HepG2 (cell line): Measurements from ENCODE around the gene SCN8A. TPM values are rescaled to one million over a fixed set of nuclear protein-coding genes. Genes with fewer than 3 reads are reported as not detected.

ENCODE experiments used
- ATAC-seq: fragments of 200-7000 bp; cut with Tn5 transposase; 3 replicates; pipeline ENCODE4 v1.9.1; 2020; ENCODE audit warnings: mild to moderate bottlenecking, moderate library complexity
- BruUV-seq: library from RNA; stranded (reverse); fragments of 400-500 nt; replicated peaks from 2 replicates; lab custom pipeline; 2021; lab: Mats Ljungman, UMichigan
- CTCF ChIA-PET: fragments of 300-600 bp; formaldehyde crosslinking; extraction: SDS; loops from one replicate; lab custom pipeline; 2021; ENCODE audit warnings: low total read pairs, inconsistent platforms, low intra/inter-chr PET ratio; lab: Yijun Ruan, JAX
- POLR2A ChIA-PET: fragments of 350-600 bp; sonication (Branson Sonifier 250); formaldehyde crosslinking; loops from one replicate; lab custom pipeline; 2020; ENCODE audit warnings: antibody characterized with exemption, inconsistent platforms; lab: Yijun Ruan, JAX
- DNase-seq: peaks from one replicate; pipeline ENCODE4 v3.0.0-alpha.2; 2015; ENCODE audit warnings: low spot score
- FAIRE-seq: peaks from 3 replicates; lab custom pipeline; 2011; peaks lifted over from hg19 to GRCh38; lab: Jason Lieb, UNC
- H2AFZ ChIP-seq: one replicate; pipeline ENCODE4 v1.6.1; 2011; ENCODE audit warnings: low read length, inconsistent platforms
- H3K27ac ChIP-seq: fragments of 300-600 bp; 3 replicates; pipeline ENCODE4 v1.8.0; 2011; ENCODE audit warnings: mixed run types, mild to moderate bottlenecking, mixed read lengths, low read length, inconsistent platforms; ENCODE audit not compliant: insufficient read depth; ENCODE audit errors: extremely low read length
- H3K27me3 ChIP-seq, 2 experiments: fragments of 200-600 bp in 1 of 2; 2 replicates in 1 of 2; 3 replicates in 1 of 2; pipeline versions ENCODE4 v1.6.0 to v1.8.0; 2011; ENCODE audit warnings: low read length in 2 of 2, mild to moderate bottlenecking in 2 of 2, moderate library complexity in 2 of 2, inconsistent platforms in 1 of 2; ENCODE audit not compliant: insufficient read depth in 2 of 2, control insufficient read depth in 1 of 2
- H3K36me3 ChIP-seq, 2 experiments: fragments of 200-600 bp in 1 of 2; replicated peaks in 1 of 2; 2 replicates in 1 of 2; 3 replicates in 1 of 2; pipeline versions ENCODE4 v1.5.1 to v1.8.0; 2011; ENCODE audit warnings: low read length in 2 of 2, inconsistent platforms in 1 of 2; ENCODE audit not compliant: insufficient read depth in 2 of 2, control insufficient read depth in 1 of 2
- H3K4me1 ChIP-seq: 2 replicates; pipeline ENCODE4 v1.5.1; 2012; ENCODE audit warnings: low read length, inconsistent platforms; ENCODE audit not compliant: insufficient read depth
- H3K4me2 ChIP-seq: 2 replicates; pipeline ENCODE4 v1.6.0; 2011; ENCODE audit warnings: low read depth, low read length, inconsistent platforms
- H3K4me3 ChIP-seq, 3 experiments: fragments of 200-600 bp in 1 of 3; sonication (generic), shearing (Covaris generic) in 1 of 3; replicated peaks in 1 of 3; 2 replicates each; pipeline ENCODE4 v1.5.1; 2011 to 2016; ENCODE audit warnings: low read length in 3 of 3, inconsistent platforms in 2 of 3, low read depth in 2 of 3, mild to moderate bottlenecking in 2 of 3, control low read depth in 1 of 3, mixed read lengths in 1 of 3; ENCODE audit not compliant: insufficient read depth in 1 of 3
- H3K79me2 ChIP-seq: one replicate; pipeline ENCODE4 v1.6.1; 2011; ENCODE audit warnings: low read length, inconsistent platforms; ENCODE audit not compliant: insufficient read depth
- H3K9ac ChIP-seq: 2 replicates; pipeline ENCODE4 v1.6.0; 2011; ENCODE audit warnings: mild to moderate bottlenecking, low read depth, low read length, inconsistent platforms; ENCODE audit not compliant: insufficient read depth
- H3K9me3 ChIP-seq: 2 replicates; pipeline ENCODE4 v1.5.1; 2012; ENCODE audit warnings: mild to moderate bottlenecking, low read length
- H4K20me1 ChIP-seq: 2 replicates; pipeline ENCODE4 v1.6.0; 2011; ENCODE audit warnings: inconsistent platforms, mild to moderate bottlenecking, low read length, moderate library complexity; ENCODE audit not compliant: insufficient read depth
- AHR ChIP-seq: IDR thresholded peaks from 2 replicates; pipeline ENCODE4 v1.6.1; 2018; ENCODE audit warnings: missing genetic modification reagents, missing compliant biosample characterization
- CENPX ChIP-seq: sonication (generic); formaldehyde crosslinking; IDR thresholded peaks from 2 replicates; pipeline ENCODE4 v1.9.0; 2021; ENCODE audit warnings: mild to moderate bottlenecking, missing genetic modification reagents, moderate library complexity
- HIC2 ChIP-seq: sonication (generic); formaldehyde crosslinking; IDR thresholded peaks from 2 replicates; pipeline ENCODE4 v1.9.0; 2022; ENCODE audit warnings: low read depth, missing genetic modification reagents
- LCORL ChIP-seq, 2 experiments: fragments of 450-650 bp in 1 of 2; sonication (generic) in 1 of 2; formaldehyde crosslinking in 1 of 2; IDR thresholded peaks; 2 replicates each; pipeline versions ENCODE4 v1.5.0 to v1.6.1; 2017 to 2020; ENCODE audit warnings: antibody characterized with exemption in 1 of 2, missing genetic modification reagents in 1 of 2
- NBN ChIP-seq: fragments of 450-650 bp; conservative IDR thresholded peaks from 2 replicates; pipeline ENCODE4 v1.6.1; 2017
- NPAS2 ChIP-seq: sonication (generic); formaldehyde crosslinking; IDR thresholded peaks from 2 replicates; pipeline ENCODE4 v1.8.0; 2022; ENCODE audit warnings: mild to moderate bottlenecking, missing genetic modification reagents, borderline replicate concordance
- PHF20 ChIP-seq: sonication (generic); formaldehyde crosslinking; IDR thresholded peaks from 2 replicates; pipeline ENCODE4 v1.5.0; 2020; ENCODE audit warnings: mild to moderate bottlenecking, missing genetic modification reagents
- POLR2G ChIP-seq: fragments of 200-400 bp; formaldehyde crosslinking; IDR thresholded peaks from 2 replicates; pipeline ENCODE4 v1.6.1; 2018; ENCODE audit warnings: mild to moderate bottlenecking, low read depth, low read length, moderate library complexity
- SOX6 ChIP-seq, 2 experiments: fragments of 450-650 bp in 1 of 2; sonication (generic) in 1 of 2; formaldehyde crosslinking in 1 of 2; IDR thresholded peaks; 2 replicates each; pipeline versions ENCODE4 v1.4.0 to v1.6.1; 2017 to 2020; ENCODE audit warnings: antibody characterized with exemption in 1 of 2, mild to moderate bottlenecking in 1 of 2, missing genetic modification reagents in 1 of 2
- SP4 ChIP-seq: sonication (generic); formaldehyde crosslinking; IDR thresholded peaks from 2 replicates; pipeline ENCODE4 v1.8.1; 2023; ENCODE audit warnings: mild to moderate bottlenecking, missing genetic modification reagents
- SYNCRIP ChIP-seq: fragments of 200-400 bp; formaldehyde crosslinking; IDR thresholded peaks from 2 replicates; pipeline ENCODE4 v1.6.1; 2018; ENCODE audit warnings: mild to moderate bottlenecking, low read depth, low read length; ENCODE audit not compliant: insufficient read depth
- ZNF101 ChIP-seq: sonication (generic); formaldehyde crosslinking; IDR thresholded peaks from 2 replicates; pipeline ENCODE4 v1.4.0; 2020; ENCODE audit warnings: mild to moderate bottlenecking, low read depth, missing genetic modification reagents, borderline replicate concordance
- ZNF558 ChIP-seq: sonication (generic); formaldehyde crosslinking; IDR thresholded peaks from 2 replicates; pipeline ENCODE4 v1.9.0; 2022; ENCODE audit warnings: mild to moderate bottlenecking, missing genetic modification reagents, borderline replicate concordance
- ZNF576 ChIP-seq: sonication (generic); formaldehyde crosslinking; IDR thresholded peaks from 2 replicates; pipeline ENCODE4 v1.4.0; 2020; ENCODE audit warnings: mild to moderate bottlenecking, missing genetic modification reagents
- WGBS: methylation state at CpG from one replicate; pipeline ENCODE4 v1.1.6; 2017; ENCODE audit warnings: low lambda C conversion rate; 5-methylcytosine and 5-hydroxymethylcytosine counted together
- in situ Hi-C: cut with HindIII; loops from 2 replicates; pipeline ENCODE4 v1.10.0; 2017; ENCODE audit warnings: low pct_unique_long_range_greater_than_20kb; ENCODE audit not compliant: extremely low pct_ligation_motif_present
- intact Hi-C: fragments of 100-400 bp; cut with micrococcal nuclease; formaldehyde crosslinking; loops from one replicate; pipeline ENCODE4 v1.10.0; 2022; ENCODE audit not compliant: unreplicated experiment
- polyA plus RNA-seq, 8 experiments: library from polyadenylated mRNA; depleted of rRNA in 3 of 8; stranded (reverse) in 7 of 8; unstranded in 1 of 8; fragments of >200 nt; fragmentation: Illumina TruSeq in 4 of 8; extraction: Trizol in 4 of 8; gene quantifications; 2 replicates each; pipeline versions ENCODE4 v1.2.1 to v1.2.3, GENCODE V29; 2011 to 2016; ENCODE audit warnings: low read depth in 4 of 8, missing spikeins in 1 of 8, mixed read lengths in 1 of 8; ENCODE audit not compliant: insufficient read depth in 1 of 8
- total RNA-seq, 5 experiments: library from RNA; depleted of rRNA; stranded (reverse); fragments of >200 nt; fragmentation: Illumina TruSeq; extraction: Trizol; gene quantifications; 2 replicates each; pipeline ENCODE4 v1.2.3, GENCODE V29; 2016; ENCODE audit warnings: low read depth in 1 of 5
- TF ChIP-seq, protein P1 (sequence below): sonication (generic); formaldehyde crosslinking; IDR thresholded peaks from 2 replicates; pipeline ENCODE4 v1.5.0; 2020; ENCODE audit warnings: missing genetic modification reagents, mild to moderate bottlenecking, borderline replicate concordance
- TF ChIP-seq, protein P2 (sequence below), 2 experiments: sonication (generic) in 1 of 2; formaldehyde crosslinking in 1 of 2; IDR thresholded peaks; 2 replicates each; pipeline versions ENCODE4 v1.5.1 to v1.6.1; 2011 to 2020; ENCODE audit warnings: borderline replicate concordance in 1 of 2, low read depth in 1 of 2, low read length in 1 of 2, mild to moderate bottlenecking in 1 of 2, missing genetic modification reagents in 1 of 2, moderate library complexity in 1 of 2

SCN8A gene
- total and polyA plus RNA-seq, 2 of the 13 experiments (the other 11 are each of a cell fraction or from before 2014, with no cell fraction given) = 0.57 to 1.4 TPM

DNA sequence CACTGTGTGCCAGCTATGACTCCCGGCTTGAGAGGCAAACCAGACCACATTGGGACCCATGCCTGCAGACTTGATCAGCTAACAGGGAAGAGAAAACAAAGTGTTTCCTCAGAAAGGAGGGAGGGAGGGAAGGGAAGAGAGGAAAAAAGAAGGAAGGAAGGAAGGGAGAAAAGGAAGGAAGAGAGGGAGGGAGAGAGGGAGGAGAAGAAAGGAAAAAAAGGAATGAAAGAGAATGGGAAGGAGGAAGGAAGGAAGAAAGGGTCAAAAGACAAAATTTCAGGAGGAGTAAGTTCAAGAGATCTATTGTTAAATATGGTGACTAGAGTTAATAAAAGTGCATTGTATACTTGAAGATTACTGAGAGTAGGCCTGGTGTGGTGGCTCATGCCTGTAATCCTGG lies 238.6 kb downstream of the SCN8A start:
- ChIA-PET CTCF (no interaction called here), POLR2A (interaction anchor here (0.7 kb wide), 1 partner anchor 10 kb away, joined by 4 read pairs; no protein-coding TSS in a partner anchor)
- TF ChIP-seq LCORL (IDR thresholded peaks at IDR 0.05) (no peak), LCORL (CRISPR knock-in tag; IDR thresholded peaks at IDR 0.05) (no peak), AHR (CRISPR knock-in tag) (no peak), SOX6 (IDR thresholded peaks at IDR 0.05) (no peak), SOX6 (CRISPR knock-in tag; IDR thresholded peaks at IDR 0.05) (no peak), ZNF101 (CRISPR knock-in tag) (no peak), POLR2G (no peak), SYNCRIP (no peak), NPAS2 (CRISPR knock-in tag) (no peak), CENPX (CRISPR knock-in tag) (no peak), NBN (no peak), SP4 (CRISPR knock-in tag) (no peak), PHF20 (no peak), ZNF576 (no peak), ZNF558 (CRISPR knock-in tag) (no peak), HIC2 (CRISPR knock-in tag) (no peak)
- TF ChIP-seq, protein P1, sequence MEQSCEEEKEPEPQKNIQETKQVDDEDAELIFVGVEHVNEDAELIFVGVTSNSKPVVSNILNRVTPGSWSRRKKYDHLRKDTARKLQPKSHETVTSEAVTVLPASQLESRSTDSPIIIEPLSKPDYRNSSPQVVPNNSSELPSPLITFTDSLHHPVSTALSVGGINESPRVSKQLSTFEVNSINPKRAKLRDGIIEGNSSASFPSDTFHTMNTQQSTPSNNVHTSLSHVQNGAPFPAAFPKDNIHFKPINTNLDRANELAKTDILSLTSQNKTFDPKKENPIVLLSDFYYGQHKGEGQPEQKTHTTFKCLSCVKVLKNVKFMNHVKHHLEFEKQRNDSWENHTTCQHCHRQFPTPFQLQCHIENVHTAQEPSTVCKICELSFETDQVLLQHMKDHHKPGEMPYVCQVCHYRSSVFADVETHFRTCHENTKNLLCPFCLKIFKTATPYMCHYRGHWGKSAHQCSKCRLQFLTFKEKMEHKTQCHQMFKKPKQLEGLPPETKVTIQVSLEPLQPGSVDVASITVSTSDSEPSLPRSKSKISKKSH (CRISPR knock-in tag) = no peak
- TF ChIP-seq, protein P2, sequence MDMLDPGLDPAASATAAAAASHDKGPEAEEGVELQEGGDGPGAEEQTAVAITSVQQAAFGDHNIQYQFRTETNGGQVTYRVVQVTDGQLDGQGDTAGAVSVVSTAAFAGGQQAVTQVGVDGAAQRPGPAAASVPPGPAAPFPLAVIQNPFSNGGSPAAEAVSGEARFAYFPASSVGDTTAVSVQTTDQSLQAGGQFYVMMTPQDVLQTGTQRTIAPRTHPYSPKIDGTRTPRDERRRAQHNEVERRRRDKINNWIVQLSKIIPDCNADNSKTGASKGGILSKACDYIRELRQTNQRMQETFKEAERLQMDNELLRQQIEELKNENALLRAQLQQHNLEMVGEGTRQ (IDR thresholded peaks at IDR 0.05; ENCODE audit: low read depth, low read length) = no peak
- TF ChIP-seq, protein P2 (CRISPR knock-in tag; IDR thresholded peaks at IDR 0.05; ENCODE audit: borderline replicate concordance) = no peak

More for the DNA sequence above, 238.6 kb downstream of the SCN8A start:
- Histone ChIP-seq H3K4me3 (no peak overlapping the region), H3K36me3 (no peaks in the 10 kb centered on the region), H3K9ac (no peak overlapping the region), H2AFZ (no peak overlapping the region), H3K79me2 (no peaks in the 10 kb centered on the region), H3K9me3 (no peaks in the 10 kb centered on the region), H3K4me2 (no peak overlapping the region), H3K27me3 (no peaks in the 10 kb centered on the region; a peak in 1 of 5 replicates), H3K27ac (no peak overlapping the region), H3K4me1 (peaks cover 14% of the 10 kb centered on the region), H4K20me1 (no peaks in the 10 kb centered on the region)
- intact Hi-C loops = no loop called here
- FAIRE-seq (no peak), ATAC-seq (no peak), DNase-seq (no peak)
- 65% methylated on average over 1 of the region's 1 CpG for WGBS
- in situ Hi-C loops = no loop called here
- BruUV-seq = no TSS peak
